Astrocyte of the hippocampus (primary cell): ENCODE measurements around the gene PRR23C.
"Not testable (repeated sequence)": the region's sequence is repeated elsewhere in the genome, so short reads cannot be mapped to it uniquely, and the experiment has no call there.

Experiments used
- DNase-seq: peaks from one replicate; pipeline ENCODE4 v3.0.0; 2011; ENCODE audit warnings: low read depth, low spot score

The PRR23C gene

GRCh38 chr3:139044366-139045210 lies at the start of gene PRR23C:
PRR23C (minus strand) TSS chr3:139044892; CDS start chr3:139044620, 272 bp downstream.
- no peak for DNase-seq

- DNase-seq: no peak
Measured at GRCh38 chr3:139093840-139094239, 49.1 kb upstream of the PRR23C start.

- DNase-seq: no peak
Measured at GRCh38 chr3:139088462-139089324, 44.0 kb upstream of the PRR23C start.

- no peak for DNase-seq
Measured at GRCh38 chr3:139087621-139088020, 42.9 kb upstream of the PRR23C start.

- no peak for DNase-seq
Measured at GRCh38 chr3:139084176-139084575, 39.5 kb upstream of the PRR23C start.

- DNase-seq: no peak
Measured at GRCh38 chr3:139074565-139075115, 29.9 kb upstream of the PRR23C start.

- no peak for DNase-seq
Measured at GRCh38 chr3:139062918-139063317, 18.2 kb upstream of the PRR23C start.

GRCh38 chr3:139052802-139053600 lies 8.3 kb upstream of the PRR23C start:
- no peak for DNase-seq

- no peak for DNase-seq
Measured at GRCh38 chr3:139043554-139044365, 932 bp downstream of the PRR23C start.

- no peak for DNase-seq
Measured at GRCh38 chr3:139037478-139037877, 7.2 kb downstream of the PRR23C start.

GRCh38 chr3:139032326-139033002 lies 12.2 kb downstream of the PRR23C start:
- DNase-seq: no peak

- not testable (repeated sequence) for DNase-seq
Measured at GRCh38 chr3:139030576-139030975, 14.1 kb downstream of the PRR23C start.

- DNase-seq: no peak
Measured at GRCh38 chr3:139024968-139025367, 19.7 kb downstream of the PRR23C start.

GRCh38 chr3:139020868-139021234 lies 23.8 kb downstream of the PRR23C start, which contains the start of gene PRR23B:
PRR23B (minus strand) TSS chr3:139020926; CDS start chr3:139020661, 265 bp downstream.
- no peak for DNase-seq

GRCh38 chr3:139020036-139020867 lies 24.4 kb downstream of the PRR23C start:
- DNase-seq: no peak

- no peak for DNase-seq
Measured at GRCh38 chr3:139016430-139017048, 28.2 kb downstream of the PRR23C start.

GRCh38 chr3:139006051-139006716 lies 38.5 kb downstream of the PRR23C start, which contains the start of gene PRR23A:
PRR23A (minus strand) TSS chr3:139006268; CDS start chr3:139006268, 0 bp downstream.
- DNase-seq: no peak
